OCI-LY1 (cell line): Measurements from ENCODE around the gene IGLON5.

ENCODE experiments used
- EZH2 ChIP-seq: fragments of 200-600 bp; sonication (generic), shearing (Covaris generic); IDR thresholded peaks from 2 replicates; pipeline ENCODE4 v1.8.0; 2017; ENCODE audit warnings: borderline replicate concordance, mixed run types, mild to moderate bottlenecking, antibody characterized with exemption, low read length, moderate library complexity, mixed read lengths
- TF ChIP-seq, protein P1 (sequence below): fragments of 200-600 bp; sonication (generic), shearing (Covaris generic); IDR thresholded peaks from 2 replicates; pipeline ENCODE4 v1.5.1; 2017; ENCODE audit warnings: mild to moderate bottlenecking, antibody characterized with exemption, low read length, moderate library complexity, mixed read lengths

DNA sequence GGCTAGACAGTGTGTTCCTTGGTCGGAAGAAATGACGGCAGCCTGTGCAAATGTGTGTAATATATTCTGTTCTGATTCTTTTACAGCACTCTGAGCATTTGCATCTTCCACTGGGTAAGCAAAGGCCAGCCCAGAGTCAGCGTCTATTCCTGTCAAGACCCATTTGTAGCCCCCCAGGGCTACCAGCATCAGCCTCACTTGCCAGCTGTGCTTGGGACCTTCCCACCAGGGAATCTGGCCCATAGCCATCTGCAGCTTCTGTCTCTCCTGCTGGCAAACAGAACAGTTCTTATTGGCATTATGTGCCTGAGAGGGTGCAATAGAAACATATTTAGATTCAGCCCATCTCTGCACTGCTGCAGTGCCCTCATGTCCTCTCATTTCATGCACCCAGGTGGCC lies 6.0 kb upstream of the IGLON5 start:
- TF ChIP-seq, protein P1, sequence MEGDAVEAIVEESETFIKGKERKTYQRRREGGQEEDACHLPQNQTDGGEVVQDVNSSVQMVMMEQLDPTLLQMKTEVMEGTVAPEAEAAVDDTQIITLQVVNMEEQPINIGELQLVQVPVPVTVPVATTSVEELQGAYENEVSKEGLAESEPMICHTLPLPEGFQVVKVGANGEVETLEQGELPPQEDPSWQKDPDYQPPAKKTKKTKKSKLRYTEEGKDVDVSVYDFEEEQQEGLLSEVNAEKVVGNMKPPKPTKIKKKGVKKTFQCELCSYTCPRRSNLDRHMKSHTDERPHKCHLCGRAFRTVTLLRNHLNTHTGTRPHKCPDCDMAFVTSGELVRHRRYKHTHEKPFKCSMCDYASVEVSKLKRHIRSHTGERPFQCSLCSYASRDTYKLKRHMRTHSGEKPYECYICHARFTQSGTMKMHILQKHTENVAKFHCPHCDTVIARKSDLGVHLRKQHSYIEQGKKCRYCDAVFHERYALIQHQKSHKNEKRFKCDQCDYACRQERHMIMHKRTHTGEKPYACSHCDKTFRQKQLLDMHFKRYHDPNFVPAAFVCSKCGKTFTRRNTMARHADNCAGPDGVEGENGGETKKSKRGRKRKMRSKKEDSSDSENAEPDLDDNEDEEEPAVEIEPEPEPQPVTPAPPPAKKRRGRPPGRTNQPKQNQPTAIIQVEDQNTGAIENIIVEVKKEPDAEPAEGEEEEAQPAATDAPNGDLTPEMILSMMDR: no peak
- no peak for TF ChIP-seq EZH2
